Mesenchymal stem cell (in vitro differentiated cells and primary cell): ENCODE measurements around the gene MEIS2. TPM values are rescaled to one million over a fixed set of nuclear protein-coding genes. Genes with fewer than 3 reads are reported as not detected.

ENCODE experiments used
- DNase-seq: peaks from one replicate; pipeline ENCODE4 v3.0.0-alpha.2; 2013
- H2AFZ ChIP-seq: one replicate; pipeline ENCODE4 v1.6.1; 2013; ENCODE audit warnings: low read depth, mild to moderate bottlenecking, control low read depth, inconsistent platforms, low read length, moderate library complexity
- H2AK5ac ChIP-seq: 2 replicates; pipeline ENCODE4 v1.6.1; 2013; ENCODE audit warnings: low read length, moderate library complexity, mild to moderate bottlenecking, inconsistent platforms; ENCODE audit not compliant: severe bottlenecking
- H2BK120ac ChIP-seq: one replicate; pipeline ENCODE4 v1.6.1; 2013; ENCODE audit warnings: low read depth, mild to moderate bottlenecking, inconsistent platforms, low read length, moderate library complexity
- H2BK12ac ChIP-seq, 2 experiments: one replicate each; pipeline ENCODE4 v1.6.1; 2013; ENCODE audit warnings: inconsistent platforms in 2 of 2, low read length in 2 of 2, mild to moderate bottlenecking in 2 of 2, moderate library complexity in 2 of 2, control low read depth in 1 of 2
- H2BK15ac ChIP-seq: one replicate; pipeline ENCODE4 v1.6.1; 2013; ENCODE audit warnings: mild to moderate bottlenecking, low read depth, inconsistent platforms; ENCODE audit not compliant: poor library complexity, severe bottlenecking
- H2BK5ac ChIP-seq: 2 replicates; pipeline ENCODE4 v1.6.1; 2013; ENCODE audit warnings: low read depth, mild to moderate bottlenecking, low read length, control low read depth, inconsistent platforms; ENCODE audit not compliant: poor library complexity, severe bottlenecking
- H3K14ac ChIP-seq, 2 experiments: one replicate each; pipeline ENCODE4 v1.6.1; 2013; ENCODE audit warnings: inconsistent platforms in 2 of 2, low read length in 2 of 2, control low read depth in 1 of 2, mild to moderate bottlenecking in 1 of 2, moderate library complexity in 1 of 2
- H3K18ac ChIP-seq, 2 experiments: one replicate each; pipeline ENCODE4 v1.6.1; 2013; ENCODE audit warnings: inconsistent platforms in 2 of 2, low read length in 2 of 2, control low read depth in 1 of 2, low read depth in 1 of 2, mild to moderate bottlenecking in 1 of 2
- H3K23ac ChIP-seq, 2 experiments: one replicate each; pipeline ENCODE4 v1.6.1; 2013; ENCODE audit warnings: inconsistent platforms in 2 of 2, low read length in 2 of 2, mild to moderate bottlenecking in 2 of 2, moderate library complexity in 2 of 2, control low read depth in 1 of 2
- H3K27ac ChIP-seq: 2 replicates; pipeline ENCODE4 v1.5.1; 2013; ENCODE audit warnings: mild to moderate bottlenecking, moderate library complexity, low read length, control low read depth, inconsistent platforms; ENCODE audit not compliant: poor library complexity, severe bottlenecking
- H3K27me3 ChIP-seq, 2 experiments: 2 replicates each; pipeline versions ENCODE4 v1.6.1 to v1.7.0; 2013; ENCODE audit warnings: low read length in 2 of 2, mild to moderate bottlenecking in 2 of 2, moderate library complexity in 2 of 2, control low read depth in 1 of 2, inconsistent platforms in 1 of 2; ENCODE audit not compliant: control insufficient read depth in 1 of 2, insufficient read depth in 1 of 2
- H3K36me3 ChIP-seq, 2 experiments: 2 replicates each; pipeline versions ENCODE4 v1.6.1 to v1.7.0; 2013; ENCODE audit warnings: low read length in 2 of 2, control low read depth in 1 of 2, inconsistent platforms in 1 of 2, low read depth in 1 of 2, mild to moderate bottlenecking in 1 of 2; ENCODE audit not compliant: insufficient read depth in 2 of 2, control insufficient read depth in 1 of 2
- H3K4ac ChIP-seq, 2 experiments: one replicate each; pipeline ENCODE4 v1.6.1; 2013; ENCODE audit warnings: inconsistent platforms in 2 of 2, low read length in 2 of 2, mild to moderate bottlenecking in 2 of 2, moderate library complexity in 2 of 2, control low read depth in 1 of 2, low read depth in 1 of 2
- H3K4me1 ChIP-seq: 2 replicates; pipeline ENCODE4 v1.6.1; 2013; ENCODE audit warnings: low read depth, low read length, control low read depth; ENCODE audit not compliant: control insufficient read depth, insufficient read depth
- H3K4me2 ChIP-seq: 2 replicates; pipeline ENCODE4 v1.6.1; 2013; ENCODE audit warnings: low read length, mild to moderate bottlenecking, inconsistent platforms; ENCODE audit not compliant: poor library complexity, severe bottlenecking
- H3K4me3 ChIP-seq, 2 experiments: 2 replicates each; pipeline versions ENCODE4 v1.5.1 to v1.7.0; 2013; ENCODE audit warnings: low read length in 2 of 2, mild to moderate bottlenecking in 2 of 2, control low read depth in 1 of 2, low read depth in 1 of 2; ENCODE audit not compliant: insufficient read depth in 1 of 2
- H3K79me1 ChIP-seq: replicated peaks from 2 replicates; pipeline ENCODE4 v1.6.1; 2013; ENCODE audit warnings: mild to moderate bottlenecking, control low read depth, low read length, inconsistent platforms; ENCODE audit not compliant: poor library complexity, severe bottlenecking
- H3K9ac ChIP-seq: 2 replicates; pipeline ENCODE4 v1.7.0; 2013; ENCODE audit warnings: mild to moderate bottlenecking, low read length, moderate library complexity
- H3K9me3 ChIP-seq: 2 replicates; pipeline ENCODE4 v1.7.0; 2013; ENCODE audit warnings: mild to moderate bottlenecking, low read length; ENCODE audit not compliant: control insufficient read depth
- H4K8ac ChIP-seq: one replicate; pipeline ENCODE4 v1.6.1; 2013; ENCODE audit warnings: inconsistent platforms, mild to moderate bottlenecking, low read length, moderate library complexity
- H4K91ac ChIP-seq: one replicate; pipeline ENCODE4 v1.6.1; 2013; ENCODE audit warnings: mild to moderate bottlenecking, low read length, inconsistent platforms
- whole genome bisulfite sequencing: methylation state at CpG from one replicate; pipeline ENCODE4 v1.1.7; 2013; ENCODE audit warnings: mixed read lengths; 5-methylcytosine and 5-hydroxymethylcytosine counted together
- small RNA-seq: library from polyadenylated mRNA; stranded (forward); fragments of <200 nt; extraction: miRNeasy Mini kit (QIAGEN cat#:217004); gene quantifications from one replicate; pipeline ENCODE3, GENCODE V24; 2013; ENCODE audit warnings: low read depth

MEIS2 gene

GRCh38 chr15:36844534-36844998, 255.8 kb downstream of the MEIS2 start:
- Histone ChIP-seq H3K9me3 (no peaks in the 10 kb centered on the region), H2BK12ac (no peak overlapping the region), H3K36me3 (no peaks in the 10 kb centered on the region), H3K14ac (no peak overlapping the region), H4K8ac (no peak overlapping the region), H3K27ac (no peak overlapping the region), H2AFZ (no peak overlapping the region), H2BK15ac (no peak overlapping the region), H3K4ac (no peak overlapping the region), H2BK5ac (no peak overlapping the region), H3K4me2 (no peak overlapping the region), H3K79me1 (no peaks in the 10 kb centered on the region), H3K9ac (no peak overlapping the region), H3K23ac (no peak overlapping the region), H3K4me1 (no peaks in the 10 kb centered on the region), H3K27me3 (no peaks in the 10 kb centered on the region), H2BK120ac (peak overlapping the region; percentile 64), H3K4me3 (no peak overlapping the region), H2AK5ac (no peak overlapping the region), H4K91ac (no peak overlapping the region), H3K18ac (no peak overlapping the region)
- WGBS, result 6% methylated on average over 3 of the region's 4 CpGs
- peak; percentile 63 for DNase-seq

GRCh38 chr15:36843822-36844221, 256.5 kb downstream of the MEIS2 start:
- Histone ChIP-seq H3K79me1 (no peaks in the 10 kb centered on the region), H3K27ac (no peak overlapping the region), H2BK120ac (no peak overlapping the region), H3K9ac (no peak overlapping the region), H3K36me3 (no peaks in the 10 kb centered on the region), H3K18ac (no peak overlapping the region), H2BK12ac (no peak overlapping the region), H3K4me1 (no peaks in the 10 kb centered on the region), H2AK5ac (no peak overlapping the region), H3K4me2 (no peak overlapping the region), H3K23ac (no peak overlapping the region), H4K91ac (no peak overlapping the region), H3K27me3 (no peaks in the 10 kb centered on the region), H2AFZ (no peak overlapping the region), H3K9me3 (no peaks in the 10 kb centered on the region), H3K4me3 (no peak overlapping the region), H4K8ac (no peak overlapping the region), H3K4ac (no peak overlapping the region), H2BK5ac (no peak overlapping the region), H2BK15ac (no peak overlapping the region), H3K14ac (no peak overlapping the region)
- WGBS, result 90% methylated on average over 3 of the region's 3 CpGs
- no peak for DNase-seq

GRCh38 chr15:36841193-36841592, 259.2 kb downstream of the MEIS2 start:
- Histone ChIP-seq H3K23ac (no peak overlapping the region), H2AK5ac (no peak overlapping the region), H3K79me1 (no peaks in the 10 kb centered on the region), H3K4me2 (no peak overlapping the region), H2BK120ac (no peak overlapping the region), H3K18ac (no peak overlapping the region), H3K36me3 (no peaks in the 10 kb centered on the region), H3K4me3 (no peak overlapping the region), H4K91ac (no peak overlapping the region), H3K27me3 (no peaks in the 10 kb centered on the region), H2BK12ac (no peak overlapping the region), H3K27ac (no peak overlapping the region), H3K4ac (no peak overlapping the region), H4K8ac (no peak overlapping the region), H3K9ac (no peak overlapping the region), H2BK5ac (no peak overlapping the region), H2BK15ac (no peak overlapping the region), H3K4me1 (no peaks in the 10 kb centered on the region), H2AFZ (no peak overlapping the region), H3K14ac (no peak overlapping the region), H3K9me3 (no peaks in the 10 kb centered on the region)
- no peak for DNase-seq
- WGBS, result 55% methylated on average over 5 of the region's 5 CpGs

Small RNAs within 50 kb of the gene (small RNA-seq; reads per million reads assigned to genes)
- gene MIR8063 (not detected), gene RF00012 (not detected), gene RF00019 (not detected)
